ENCODE results near the gene MRFAP1L1.
"Not testable (repeated sequence)": the region's sequence is repeated elsewhere in the genome, so short reads cannot be mapped to it uniquely, and the experiment has no call there.

MRFAP1L1 gene

GRCh38 chr4:6709230-6710114 is at the start of gene MRFAP1L1:
TSS of gene MRFAP1L1 (minus strand) at chr4:6709865. CDS start at chr4:6709629, 236 bp downstream.
- no peaks in the 10 kb centered on the region for H3K9me3 ChIP-seq (ENCODE audit: control insufficient read depth, insufficient read depth, low read depth, low read length)
- peaks cover 14% of the 10 kb centered on the region for H3K36me3 ChIP-seq (ENCODE audit: control insufficient read depth, insufficient read depth, low read length)
- H3K27me3 ChIP-seq (ENCODE audit: control insufficient read depth, insufficient read depth, low read length): peaks cover 4% of the 10 kb centered on the region; the same call in 1 of the 2 replicates
- peaks cover 6% of the 10 kb centered on the region for H3K4me1 ChIP-seq (ENCODE audit: control insufficient read depth, insufficient read depth, low read length)
- H3K27ac ChIP-seq (ENCODE audit: low read depth, low read length): peak within 1 kb of the TSS; percentile 59; the same call in 1 of the 2 replicates
- peak within 1 kb of the TSS; percentile 88 for H3K9ac ChIP-seq (ENCODE audit: low read length)
- H3K4me3 ChIP-seq (ENCODE audit: low read depth, low read length): peak within 1 kb of the TSS; percentile 91

DNA sequence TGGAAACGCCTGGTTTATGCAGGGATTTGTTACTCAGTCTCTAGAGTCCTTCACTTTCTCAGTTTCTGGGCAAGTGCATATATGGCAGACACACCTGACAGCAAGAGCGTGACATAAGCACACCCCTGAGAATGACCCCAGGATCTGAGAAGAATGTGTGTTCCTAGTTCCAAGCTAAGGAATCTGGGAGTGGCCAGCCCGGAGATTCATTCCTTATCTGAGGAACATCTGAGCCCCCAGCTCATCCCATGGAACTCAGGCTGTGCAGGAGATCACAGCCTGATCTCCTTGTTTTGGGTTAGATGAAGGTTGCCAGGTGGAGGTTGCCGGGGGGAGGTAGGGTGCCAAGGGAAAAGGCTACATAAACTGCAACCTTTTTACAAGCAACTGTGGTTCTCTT is 49.1 kb upstream of the MRFAP1L1 start:
- H3K9ac ChIP-seq (ENCODE audit: low read length): no peak overlapping the region
- no peaks in the 10 kb centered on the region for H3K4me1 ChIP-seq (ENCODE audit: control insufficient read depth, insufficient read depth, low read length)
- H3K4me3 ChIP-seq (ENCODE audit: low read depth, low read length): no peak overlapping the region
- H3K27ac ChIP-seq (ENCODE audit: low read depth, low read length): no peak overlapping the region
- H3K9me3 ChIP-seq (ENCODE audit: control insufficient read depth, insufficient read depth, low read depth, low read length): no peaks in the 10 kb centered on the region
- no peaks in the 10 kb centered on the region for H3K36me3 ChIP-seq (ENCODE audit: control insufficient read depth, insufficient read depth, low read length)
- H3K27me3 ChIP-seq (ENCODE audit: control insufficient read depth, insufficient read depth, low read length): no peaks in the 10 kb centered on the region

DNA sequence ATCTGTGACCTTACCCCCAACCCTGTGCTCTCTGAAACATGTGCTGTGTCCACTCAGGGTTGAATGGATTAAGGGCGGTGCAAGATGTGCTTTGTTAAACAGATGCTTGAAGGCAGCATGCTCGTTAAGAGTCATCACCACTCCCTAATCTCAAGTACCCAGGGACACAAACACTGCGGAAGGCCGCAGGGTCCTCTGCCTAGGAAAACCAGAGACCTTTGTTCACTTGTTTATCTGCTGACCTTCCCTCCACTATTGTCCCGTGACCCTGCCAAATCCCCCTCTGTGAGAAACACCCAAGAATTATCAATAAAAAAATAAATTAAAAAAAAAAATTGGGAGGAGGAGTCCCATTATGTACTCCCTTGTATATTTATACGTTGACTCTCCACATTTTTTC is 46.7 kb upstream of the MRFAP1L1 start:
- H3K36me3 ChIP-seq (ENCODE audit: control insufficient read depth, insufficient read depth, low read length); H3K9me3 ChIP-seq (ENCODE audit: control insufficient read depth, insufficient read depth, low read depth, low read length); H3K4me3 ChIP-seq (ENCODE audit: low read depth, low read length); H3K9ac ChIP-seq (ENCODE audit: low read length); H3K4me1 ChIP-seq (ENCODE audit: control insufficient read depth, insufficient read depth, low read length); H3K27me3 ChIP-seq (ENCODE audit: control insufficient read depth, insufficient read depth, low read length); H3K27ac ChIP-seq (ENCODE audit: low read depth, low read length): not testable (repeated sequence)

- Histone ChIP-seq H3K36me3 (ENCODE audit: control insufficient read depth, insufficient read depth, low read length) (no peaks in the 10 kb centered on the region), H3K9ac (ENCODE audit: low read length) (no peak overlapping the region), H3K4me3 (ENCODE audit: low read depth, low read length) (no peak overlapping the region), H3K27me3 (ENCODE audit: control insufficient read depth, insufficient read depth, low read length) (no peaks in the 10 kb centered on the region), H3K4me1 (ENCODE audit: control insufficient read depth, insufficient read depth, low read length) (peaks cover 14% of the 10 kb centered on the region; the same call in 1 of the 2 replicates), H3K27ac (ENCODE audit: low read depth, low read length) (no peak overlapping the region), H3K9me3 (ENCODE audit: control insufficient read depth, insufficient read depth, low read depth, low read length) (no peaks in the 10 kb centered on the region)
Measured at GRCh38 chr4:6755088-6755753, 45.6 kb upstream of the MRFAP1L1 start.

- H3K27me3 ChIP-seq (ENCODE audit: control insufficient read depth, insufficient read depth, low read length): no peaks in the 10 kb centered on the region
- H3K27ac ChIP-seq (ENCODE audit: low read depth, low read length): no peak overlapping the region
Measured at GRCh38 chr4:6754481-6755087, 44.9 kb upstream of the MRFAP1L1 start.

GRCh38 chr4:6753891-6754290 is 44.2 kb upstream of the MRFAP1L1 start:
- H3K27me3 ChIP-seq (ENCODE audit: control insufficient read depth, insufficient read depth, low read length): no peaks in the 10 kb centered on the region
- H3K9ac ChIP-seq (ENCODE audit: low read length): no peak overlapping the region
- no peak overlapping the region for H3K27ac ChIP-seq (ENCODE audit: low read depth, low read length)
- H3K4me1 ChIP-seq (ENCODE audit: control insufficient read depth, insufficient read depth, low read length): peaks cover 18% of the 10 kb centered on the region; the same call in 1 of the 2 replicates
- H3K36me3 ChIP-seq (ENCODE audit: control insufficient read depth, insufficient read depth, low read length): no peaks in the 10 kb centered on the region
- H3K4me3 ChIP-seq (ENCODE audit: low read depth, low read length): no peak overlapping the region
- H3K9me3 ChIP-seq (ENCODE audit: control insufficient read depth, insufficient read depth, low read depth, low read length): no peaks in the 10 kb centered on the region

More at GRCh38 chr4:6754481-6755087, 44.9 kb upstream of the MRFAP1L1 start:
- Histone ChIP-seq H3K9ac (ENCODE audit: low read length) (no peak overlapping the region), H3K36me3 (ENCODE audit: control insufficient read depth, insufficient read depth, low read length) (no peaks in the 10 kb centered on the region), H3K4me3 (ENCODE audit: low read depth, low read length) (no peak overlapping the region), H3K4me1 (ENCODE audit: control insufficient read depth, insufficient read depth, low read length) (peaks cover 14% of the 10 kb centered on the region; the same call in 1 of the 2 replicates), H3K9me3 (ENCODE audit: control insufficient read depth, insufficient read depth, low read depth, low read length) (no peaks in the 10 kb centered on the region)

- Histone ChIP-seq H3K9ac (ENCODE audit: low read length) (peak overlapping the region; percentile 12), H3K4me1 (ENCODE audit: control insufficient read depth, insufficient read depth, low read length) (peaks cover 18% of the 10 kb centered on the region; the same call in 1 of the 2 replicates), H3K4me3 (ENCODE audit: low read depth, low read length) (no peak overlapping the region), H3K27me3 (ENCODE audit: control insufficient read depth, insufficient read depth, low read length) (no peaks in the 10 kb centered on the region), H3K27ac (ENCODE audit: low read depth, low read length) (no peak overlapping the region), H3K9me3 (ENCODE audit: control insufficient read depth, insufficient read depth, low read depth, low read length) (no peaks in the 10 kb centered on the region), H3K36me3 (ENCODE audit: control insufficient read depth, insufficient read depth, low read length) (no peaks in the 10 kb centered on the region)
Measured at GRCh38 chr4:6753103-6753560, 43.5 kb upstream of the MRFAP1L1 start.

DNA sequence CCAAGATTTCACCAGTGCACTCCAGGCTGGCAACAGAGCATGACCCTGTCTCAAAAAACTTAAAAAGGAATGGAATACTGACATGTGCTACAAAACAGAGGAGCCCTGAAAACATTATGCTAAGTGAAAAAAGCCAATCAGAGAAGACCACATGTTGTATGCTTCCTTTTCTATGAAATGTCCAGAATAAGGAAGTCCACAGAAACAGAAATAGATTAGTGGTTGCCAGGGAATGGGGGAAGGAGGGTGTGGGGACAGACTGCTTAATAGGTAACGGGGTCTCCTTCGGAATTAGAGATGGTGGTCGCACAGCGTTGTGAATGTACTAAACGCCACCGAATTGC is 42.8 kb upstream of the MRFAP1L1 start:
- peaks cover 18% of the 10 kb centered on the region; the same call in 1 of the 2 replicates for H3K4me1 ChIP-seq (ENCODE audit: control insufficient read depth, insufficient read depth, low read length)

DNA sequence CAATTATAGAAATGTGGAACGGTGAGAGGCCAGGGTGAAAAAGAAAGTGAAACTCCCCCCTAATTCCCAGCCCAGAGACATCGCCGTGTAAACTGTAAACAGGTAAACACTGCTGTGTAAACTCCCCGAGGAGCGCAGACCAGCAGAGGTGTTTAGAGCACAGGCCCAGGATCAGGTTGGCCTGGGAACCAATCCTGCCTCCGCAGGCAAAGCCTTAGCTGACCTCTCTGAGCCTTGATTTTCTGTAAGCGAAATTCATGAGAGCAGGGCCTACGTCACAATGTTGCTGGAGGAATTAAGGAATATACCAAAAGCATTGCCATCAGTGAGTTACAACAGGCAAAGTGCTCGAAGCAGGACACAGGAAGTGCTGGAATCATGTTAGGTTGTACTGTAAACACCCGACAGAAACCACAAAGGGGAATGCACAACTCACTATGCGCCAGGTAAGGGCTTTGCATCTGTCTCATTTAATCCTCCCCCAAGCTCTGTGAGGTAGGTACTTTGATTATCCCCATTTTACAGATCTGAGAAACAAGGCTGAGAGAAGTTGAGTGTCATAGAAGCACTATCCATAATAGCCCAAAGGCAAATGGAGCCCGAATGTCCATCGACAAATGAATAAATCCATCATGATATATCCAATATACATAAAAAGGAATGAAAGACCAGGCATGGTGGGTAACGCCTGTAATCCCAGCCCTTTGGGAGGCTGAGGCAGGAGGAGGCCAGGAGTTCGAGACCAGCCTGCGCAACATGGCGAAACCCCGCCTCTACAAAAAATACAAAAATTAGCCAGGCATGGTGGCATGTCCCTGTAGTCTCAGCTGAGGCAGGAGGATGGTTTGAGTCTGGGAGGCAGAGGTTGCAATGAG is 42.2 kb upstream of the MRFAP1L1 start:
- H3K4me3 ChIP-seq (ENCODE audit: low read depth, low read length): no peak overlapping the region
- H3K9ac ChIP-seq (ENCODE audit: low read length): no peak overlapping the region
- peaks cover 18% of the 10 kb centered on the region; the same call in 1 of the 2 replicates for H3K4me1 ChIP-seq (ENCODE audit: control insufficient read depth, insufficient read depth, low read length)
- H3K9me3 ChIP-seq (ENCODE audit: control insufficient read depth, insufficient read depth, low read depth, low read length): no peaks in the 10 kb centered on the region
- H3K27ac ChIP-seq (ENCODE audit: low read depth, low read length): no peak overlapping the region
- H3K36me3 ChIP-seq (ENCODE audit: control insufficient read depth, insufficient read depth, low read length): no peaks in the 10 kb centered on the region
- no peaks in the 10 kb centered on the region for H3K27me3 ChIP-seq (ENCODE audit: control insufficient read depth, insufficient read depth, low read length)

More for the DNA sequence above, 42.8 kb upstream of the MRFAP1L1 start:
- H3K4me3 ChIP-seq (ENCODE audit: low read depth, low read length): no peak overlapping the region
- H3K9me3 ChIP-seq (ENCODE audit: control insufficient read depth, insufficient read depth, low read depth, low read length): no peaks in the 10 kb centered on the region
- H3K27ac ChIP-seq (ENCODE audit: low read depth, low read length): no peak overlapping the region
- no peak overlapping the region for H3K9ac ChIP-seq (ENCODE audit: low read length)
- no peaks in the 10 kb centered on the region for H3K36me3 ChIP-seq (ENCODE audit: control insufficient read depth, insufficient read depth, low read length)
- no peaks in the 10 kb centered on the region for H3K27me3 ChIP-seq (ENCODE audit: control insufficient read depth, insufficient read depth, low read length)
